Pancreas (tissue), 10 donors: Measurements from ENCODE around the gene PGP. TPM values are rescaled to one million over a fixed set of nuclear protein-coding genes. Genes with fewer than 3 reads are reported as not detected.

Experiments
- ATAC-seq, 4 donors: fragments of 200-7000 bp; cut with Tn5 transposase; one replicate each; pipeline versions ENCODE4 v1.8.0 to v1.9.1; 2020; ENCODE audit warnings: mild to moderate bottlenecking in 4 of 4, moderate library complexity in 4 of 4
- DNase-seq, 6 donors: peaks; one replicate each; pipeline ENCODE4 v3.0.0-alpha.2; 2020
- FAIRE-seq: peaks from 2 replicates; lab custom pipeline; 2012; peaks lifted over from hg19 to GRCh38; lab: Jason Lieb, UNC
- H3K27ac ChIP-seq, 4 donors: fragments of 200-600 bp; sonication (generic); 1 replicate in 3 of 4; 2 replicates in 1 of 4; pipeline versions ENCODE4 v1.5.0 to v1.8.0; 2020
- H3K27me3 ChIP-seq, 4 donors: fragments of 200-600 bp; one replicate each; pipeline ENCODE4 v1.8.0; 2021
- H3K36me3 ChIP-seq, 3 donors: fragments of 200-600 bp; sonication (generic) in 1 of 3; one replicate each; pipeline versions ENCODE4 v1.5.0 to v1.8.0; 2020 to 2021
- H3K4me1 ChIP-seq, 3 donors: fragments of 200-600 bp; one replicate each; pipeline ENCODE4 v1.8.0; 2021
- H3K4me3 ChIP-seq, 4 donors: fragments of 200-600 bp; sonication (generic) in 2 of 4; one replicate each; pipeline versions ENCODE4 v1.5.0 to v1.8.0; 2020 to 2021
- H3K9me3 ChIP-seq, 4 donors: fragments of 200-600 bp; one replicate each; pipeline ENCODE4 v1.8.0; 2021
- CTCF ChIP-seq, 4 donors: fragments of 200-600 bp; sonication (generic) in 3 of 4; IDR thresholded peaks; one replicate each; pipeline versions ENCODE4 v1.5.0 to v1.8.0; 2021; ENCODE audit warnings: antibody characterized with exemption in 4 of 4
- WGBS, 2 donors: extraction: QIAGEN DNeasy Blood & Tissue Kit; methylation state at CpG; one replicate each; pipeline ENCODE4 v1.1.7; 2013; 5-methylcytosine and 5-hydroxymethylcytosine counted together
- intact Hi-C, 3 donors: fragments of 100-400 bp; cut with DNase I; formaldehyde crosslinking; loops; one replicate each; pipeline versions ENCODE4 v1.11.1 to v1.14.2; 2022
- polyA plus RNA-seq, 2 donors: library from polyadenylated mRNA; stranded (reverse); fragments of 200-250 nt; gene quantifications; one replicate each; pipeline ENCODE4 v1.2.3, GENCODE V29; 2013
- total RNA-seq, 6 donors: library from RNA; stranded (reverse); fragmentation: NEBNext Ultra II Directional in 4 of 6; extraction: Animal tissue kit (Norgen Biotek cat#: 25700) in 4 of 6; gene quantifications; one replicate each; pipeline versions ENCODE4 v1.2.1 to v1.2.4, GENCODE V29; 2021 to 2023
- donor health status: healthy with polysubstance abuse.
- donor health status: DM: no; HTN: no; CAD: no; lungs with moderate emphysema.
- donor health status: DM: no; HTN: no; CAD: no.
- donor health status: control.
- donor health status: control.
- donor health status: Bipolar disorder and iron deficiency.
- donor health status: DM: yes; HTN: yes; CAD: no.
- donor health status: DM: no; HTN: no; CAD: no.
- donor health status: DM: no; HTN: no; CAD: no.
- donor health status: DM: yes; HTN: yes; CAD: no.

PGP gene
- total and polyA plus RNA-seq, 8 donors = 2.9 to 10.2 (median 4.1) TPM

- intact Hi-C loops = loop anchor here in 1 of 3 donors (10.0 kb wide), 1 partner anchor 56 kb away; the partner anchor contains the start of gene CASKIN1
- no peaks in the 10 kb centered on the region for H3K27me3 ChIP-seq
- FAIRE-seq (no peak), DNase-seq (peak in 2 of 6 donors; percentile 41 to 60), ATAC-seq (peak; percentile 1 to 18 (median 8))
- H3K27ac ChIP-seq = peak overlapping the region; percentile 67 to 89 (median 82)
- H3K36me3 ChIP-seq = peaks cover 0 to 39% (median 31%) of the 10 kb centered on the region in 3 donors
- TF ChIP-seq CTCF (IDR thresholded peaks at IDR 0.05) = no peak
- H3K9me3 ChIP-seq = no peaks in the 10 kb centered on the region
- 2% methylated on average over 34 to 35 of the region's 35 CpGs for WGBS, 2 donors
- H3K4me1 ChIP-seq = peaks cover 0 to 21% (median 8%) of the 10 kb centered on the region in 3 donors
- peak overlapping the region; percentile 51 to 65 (median 64) for H3K4me3 ChIP-seq
Observed at GRCh38 chr16:2250652-2251295, 36.1 kb upstream of the PGP start.

GRCh38 chr16:2246301-2246885 lies 31.8 kb upstream of the PGP start:
- H3K27me3 ChIP-seq = no peaks in the 10 kb centered on the region
- intact Hi-C loops = no loop called here
- FAIRE-seq = no peak
- no peak overlapping the region for H3K27ac ChIP-seq
- ATAC-seq = no peak
- no peak for TF ChIP-seq CTCF (IDR thresholded peaks at IDR 0.05)
- no peak overlapping the region for H3K4me3 ChIP-seq
- H3K4me1 ChIP-seq = peaks cover 0 to 9% (median 0%) of the 10 kb centered on the region in 3 donors
- WGBS, 2 donors = 89 to 90% methylated on average over 18 of the region's 18 CpGs
- peaks cover 0 to 43% (median 10%) of the 10 kb centered on the region in 3 donors for H3K36me3 ChIP-seq
- peak in 2 of 6 donors; percentile 30 to 72 for DNase-seq
- no peaks in the 10 kb centered on the region for H3K9me3 ChIP-seq

- 91 to 94% methylated on average over 30 of the region's 30 CpGs for WGBS, 2 donors
- Histone ChIP-seq H3K27me3 (no peaks in the 10 kb centered on the region), H3K36me3 (peaks cover 0 to 43% (median 10%) of the 10 kb centered on the region in 3 donors), H3K9me3 (no peaks in the 10 kb centered on the region), H3K4me1 (peaks cover 0 to 3% (median 0%) of the 10 kb centered on the region in 3 donors), H3K4me3 (no peak overlapping the region), H3K27ac (no peak overlapping the region)
- FAIRE-seq (no peak), ATAC-seq (no peak), DNase-seq (peak in 2 of 6 donors; percentile 23 to 60)
- intact Hi-C loops = no loop called here
- TF ChIP-seq CTCF (IDR thresholded peaks at IDR 0.05) = no peak
Observed at GRCh38 chr16:2244926-2245795, 30.5 kb upstream of the PGP start.

- peak in 1 of 4 donors; percentile 11 for ATAC-seq
Observed at GRCh38 chr16:2244301-2244700, 29.7 kb upstream of the PGP start.

More at GRCh38 chr16:2244301-2244700, 29.7 kb upstream of the PGP start:
- H3K36me3 ChIP-seq = peaks cover 0 to 43% (median 10%) of the 10 kb centered on the region in 3 donors
- no peak for FAIRE-seq
- DNase-seq = peak in 1 of 6 donors; percentile 75
- no peak for TF ChIP-seq CTCF (IDR thresholded peaks at IDR 0.05)
- 84 to 88% methylated on average over 17 of the region's 17 CpGs for WGBS, 2 donors
- intact Hi-C loops = no loop called here
- H3K27ac ChIP-seq = no peak overlapping the region
- no peaks in the 10 kb centered on the region for H3K27me3 ChIP-seq
- H3K9me3 ChIP-seq = no peaks in the 10 kb centered on the region
- H3K4me3 ChIP-seq = no peak overlapping the region
- H3K4me1 ChIP-seq = no peaks in the 10 kb centered on the region
